Measurements from ENCODE around the gene CORIN.

CORIN gene

GRCh38 chr4:47672696-47673095, 165.2 kb downstream of the CORIN start:
- DNase-seq: no peak

- DNase-seq: no peak
Measured at GRCh38 chr4:47669946-47670345, 167.9 kb downstream of the CORIN start.

- no peak for DNase-seq
Measured at GRCh38 chr4:47668810-47669408, 169.0 kb downstream of the CORIN start.

DNA sequence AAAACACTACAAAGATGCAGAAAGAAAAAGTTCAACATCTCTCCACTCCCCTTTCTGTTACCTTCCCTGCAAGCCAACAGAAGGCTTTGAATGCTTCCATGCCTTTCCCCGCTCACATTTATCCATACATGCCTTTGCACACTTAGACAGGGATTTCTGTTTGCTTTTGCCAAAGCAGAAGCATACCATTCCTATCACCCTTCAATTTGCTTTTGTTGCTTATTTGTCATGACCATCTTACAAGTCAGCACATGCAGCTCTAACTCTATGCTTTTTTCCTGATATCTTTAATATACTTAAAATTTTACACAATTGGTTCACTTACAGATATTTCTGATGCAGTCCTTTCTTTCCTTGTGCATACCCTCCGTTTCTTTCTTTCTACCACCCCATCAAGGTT, 169.6 kb downstream of the CORIN start:
- DNase-seq: no peak

DNA sequence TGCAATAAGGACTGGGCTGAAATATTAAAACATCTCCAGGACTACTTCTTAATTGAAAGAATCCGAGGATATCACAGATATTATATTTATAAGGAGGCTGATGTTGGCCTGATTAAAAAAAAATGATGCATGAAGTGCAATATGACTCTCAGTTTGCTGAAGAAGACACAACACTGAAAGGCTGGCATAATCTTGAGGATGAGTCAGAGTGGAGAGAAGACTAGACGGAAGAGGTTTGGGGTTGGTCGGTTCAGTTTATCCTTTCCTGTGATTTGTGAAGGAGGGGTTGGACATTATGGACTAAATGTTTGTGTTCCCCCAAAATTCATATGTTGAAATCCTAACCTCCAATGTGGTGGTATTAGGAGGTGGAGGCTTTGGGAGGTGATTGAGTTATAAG, 170.3 kb downstream of the CORIN start:
- DNase-seq: no peak

- no peak for DNase-seq
Measured at GRCh38 chr4:47664051-47664826, 173.6 kb downstream of the CORIN start.

DNA sequence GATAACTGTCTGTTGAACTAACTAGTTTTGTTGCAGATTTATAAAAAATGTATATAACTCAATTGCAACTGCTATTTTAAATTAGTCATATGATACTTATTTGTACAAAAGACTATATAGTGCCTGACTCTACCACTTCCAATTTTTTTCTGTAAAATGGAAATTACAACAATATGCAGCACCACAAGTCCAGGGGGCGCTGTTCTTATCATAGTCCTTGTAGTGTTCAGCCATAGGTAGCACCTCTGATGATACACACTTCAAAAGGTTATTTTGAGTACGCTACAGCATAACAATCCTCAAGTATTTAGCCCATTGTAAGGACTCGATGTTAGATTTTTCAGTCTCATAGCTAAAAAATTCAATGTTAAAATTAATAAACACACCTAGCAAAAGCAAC, 174.9 kb downstream of the CORIN start:
- no peak for DNase-seq

- DNase-seq: no peak
Measured at GRCh38 chr4:47661741-47662140, 176.1 kb downstream of the CORIN start.

DNA sequence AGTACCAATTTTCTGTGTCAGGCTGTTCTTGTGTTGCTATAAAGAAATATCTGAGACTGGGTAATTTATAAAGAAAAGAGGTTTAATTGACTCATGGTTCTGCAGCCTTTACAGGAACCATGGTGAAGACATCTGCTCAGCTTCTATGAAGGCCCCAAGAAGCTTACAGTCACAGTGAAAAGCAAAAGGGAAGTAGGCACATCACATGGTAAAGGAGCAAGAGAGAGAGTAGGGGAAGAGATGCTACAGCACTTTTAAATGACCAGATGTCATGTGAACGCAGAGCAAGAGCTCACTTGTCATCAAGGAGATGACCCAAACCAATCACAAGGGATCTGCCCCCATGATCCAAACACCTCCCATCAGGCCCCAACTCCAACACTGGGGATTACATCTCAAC, 178.5 kb downstream of the CORIN start:
- DNase-seq: no peak

- DNase-seq: no peak
Measured at GRCh38 chr4:47654972-47655693, 182.7 kb downstream of the CORIN start.

DNA sequence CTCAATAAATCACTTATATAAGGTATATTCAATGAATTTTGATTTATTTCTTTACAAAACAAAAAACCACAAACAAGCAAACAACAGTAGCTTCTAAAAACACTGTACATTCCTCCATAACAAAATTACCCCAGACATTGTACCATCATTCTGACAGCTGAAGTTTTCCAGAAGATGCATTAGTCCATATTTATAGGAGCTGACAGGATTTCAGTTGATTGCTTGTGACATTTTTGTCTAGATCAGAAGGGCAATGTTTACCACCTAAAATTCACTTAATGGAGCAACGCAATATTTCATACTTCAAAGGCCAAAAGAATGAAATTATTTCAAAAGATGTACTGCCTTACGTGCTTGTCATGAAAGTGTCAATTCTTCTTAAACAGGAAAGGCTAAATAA, 185.8 kb downstream of the CORIN start:
- no peak for DNase-seq

- DNase-seq: no peak
Measured at GRCh38 chr4:47651231-47651630, 186.6 kb downstream of the CORIN start.

GRCh38 chr4:47650584-47651130, 187.2 kb downstream of the CORIN start:
- DNase-seq: no peak

DNA sequence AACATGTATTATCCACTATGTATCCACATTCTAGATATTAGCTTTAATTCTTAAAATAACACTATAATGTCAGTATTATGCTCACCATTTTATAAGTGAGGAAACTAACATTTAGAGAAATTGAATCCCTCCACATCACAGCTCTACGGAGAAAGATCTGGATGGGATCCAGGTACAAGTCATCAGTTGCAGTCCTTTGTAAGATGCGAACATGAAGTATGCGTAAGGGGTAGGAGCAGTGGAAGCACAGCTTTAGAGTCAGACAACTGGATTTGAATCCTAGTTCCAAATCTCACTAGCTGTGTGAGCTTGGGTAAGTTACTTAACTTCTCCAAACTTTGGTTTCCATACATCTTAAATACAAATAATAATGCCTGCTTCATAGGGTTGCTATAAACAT, 190.3 kb downstream of the CORIN start:
- no peak for DNase-seq

- DNase-seq: no peak
Measured at GRCh38 chr4:47647029-47647428, 190.8 kb downstream of the CORIN start.

DNA sequence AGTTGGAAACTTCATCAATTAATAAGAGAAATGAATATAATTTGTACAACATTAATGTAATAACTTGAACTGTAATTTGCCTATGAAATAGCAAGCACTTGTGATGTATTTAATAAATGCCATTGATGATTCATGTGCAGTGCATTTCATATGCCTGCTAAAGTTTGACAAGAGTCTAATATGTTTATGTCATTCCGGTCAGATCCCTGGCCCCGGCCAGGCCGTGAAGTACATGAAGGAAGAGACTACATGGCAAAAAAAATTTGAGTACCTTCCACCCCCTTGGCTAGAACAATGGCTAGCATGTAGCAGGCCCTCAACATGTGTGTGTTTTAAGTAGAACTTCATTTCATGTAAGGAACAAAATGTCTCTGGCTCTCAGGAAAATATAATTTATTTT, 191.5 kb downstream of the CORIN start:
- DNase-seq: no peak

DNA sequence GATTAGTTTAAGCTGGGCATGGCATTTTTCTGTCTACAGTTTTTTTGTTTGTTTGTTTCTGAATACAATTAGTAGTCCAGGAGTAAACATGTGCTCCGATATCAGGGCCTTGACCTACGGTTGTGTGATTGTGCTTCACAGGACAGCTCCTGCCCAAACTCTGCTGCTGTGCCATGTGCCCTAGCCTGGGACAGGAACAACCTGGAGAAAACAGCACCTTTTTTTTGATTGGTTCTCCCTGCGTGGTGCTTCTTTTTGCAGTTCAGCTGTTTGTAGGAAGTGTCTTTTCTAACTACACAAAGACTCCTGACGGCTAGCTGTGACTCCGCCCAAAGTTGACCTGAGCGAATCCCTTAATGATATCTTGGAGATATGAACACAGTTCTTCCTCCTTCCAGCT, 194.0 kb downstream of the CORIN start:
- no peak for DNase-seq

- DNase-seq: no peak
Measured at GRCh38 chr4:47642985-47643760, 194.7 kb downstream of the CORIN start.

GRCh38 chr4:47642191-47642830, 195.6 kb downstream of the CORIN start:
- DNase-seq: no peak

DNA sequence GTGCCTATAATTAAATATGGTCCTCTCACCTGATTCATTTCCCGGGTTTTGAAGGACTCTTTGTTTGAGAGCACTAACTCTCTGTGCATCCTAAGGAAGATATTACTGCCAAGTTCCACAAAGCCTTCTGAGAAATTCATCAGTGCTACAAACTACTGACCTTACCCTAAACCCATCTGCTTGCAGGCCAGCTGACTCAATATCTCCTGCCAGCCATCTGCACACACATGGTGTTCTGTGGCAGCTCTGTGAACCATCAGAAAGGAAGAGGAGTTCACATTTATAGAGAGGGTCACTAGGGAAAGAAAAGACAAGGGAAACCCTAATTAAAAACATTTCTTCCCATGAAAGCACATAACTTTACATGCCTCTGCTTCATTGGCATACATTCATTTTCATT, 196.1 kb downstream of the CORIN start:
- DNase-seq: no peak

- no peak for DNase-seq
Measured at GRCh38 chr4:47640911-47641310, 197.0 kb downstream of the CORIN start.

- DNase-seq: no peak
Measured at GRCh38 chr4:47639531-47639930, 198.3 kb downstream of the CORIN start.

Data from T-helper 9 cell (primary cell).